Stimulated activated effector memory CD8-positive, alpha-beta T cell treated with anti-CD3 and anti-CD28 coated beads, Interleukin-12 subunit alpha, Interleukin-12 subunit beta, amount 100 ng/mL, for 72 hours (primary cell): ENCODE results near the gene GSDME.
A peak's percentile ranks its signal among the peaks of the same experiment; 100 is the strongest.
"Not testable (repeated sequence)": the region's sequence is repeated elsewhere in the genome, so short reads cannot be mapped to it uniquely, and the experiment has no call there.

Source experiments
- ATAC-seq: fragments of 150-1000 bp; cut with Tn5 transposase; 2 replicates; pipeline ENCODE4 v1.10.0; 2021
- DNase-seq, 2 donors: peaks; one replicate each; pipeline ENCODE4 v3.0.0; 2021 to 2022; ENCODE audit warnings: low spot score in 2 of 2
- H3K27ac Mint-ChIP-seq: one replicate; pipeline ENCODE4 v1.8.0; 2022; ENCODE audit warnings: mild to moderate bottlenecking, mixed read lengths
- H3K36me3 Mint-ChIP-seq: one replicate; pipeline ENCODE4 v1.8.0; 2022; ENCODE audit warnings: mild to moderate bottlenecking, mixed read lengths
- H3K4me1 Mint-ChIP-seq: one replicate; pipeline ENCODE4 v1.8.0; 2022; ENCODE audit warnings: mixed read lengths
- H3K4me3 Mint-ChIP-seq: one replicate; pipeline ENCODE4 v1.8.0; 2022; ENCODE audit warnings: mild to moderate bottlenecking, mixed read lengths
- H3K9me3 Mint-ChIP-seq: one replicate; pipeline ENCODE4 v1.8.0; 2022; ENCODE audit warnings: mixed read lengths

The GSDME gene

DNA sequence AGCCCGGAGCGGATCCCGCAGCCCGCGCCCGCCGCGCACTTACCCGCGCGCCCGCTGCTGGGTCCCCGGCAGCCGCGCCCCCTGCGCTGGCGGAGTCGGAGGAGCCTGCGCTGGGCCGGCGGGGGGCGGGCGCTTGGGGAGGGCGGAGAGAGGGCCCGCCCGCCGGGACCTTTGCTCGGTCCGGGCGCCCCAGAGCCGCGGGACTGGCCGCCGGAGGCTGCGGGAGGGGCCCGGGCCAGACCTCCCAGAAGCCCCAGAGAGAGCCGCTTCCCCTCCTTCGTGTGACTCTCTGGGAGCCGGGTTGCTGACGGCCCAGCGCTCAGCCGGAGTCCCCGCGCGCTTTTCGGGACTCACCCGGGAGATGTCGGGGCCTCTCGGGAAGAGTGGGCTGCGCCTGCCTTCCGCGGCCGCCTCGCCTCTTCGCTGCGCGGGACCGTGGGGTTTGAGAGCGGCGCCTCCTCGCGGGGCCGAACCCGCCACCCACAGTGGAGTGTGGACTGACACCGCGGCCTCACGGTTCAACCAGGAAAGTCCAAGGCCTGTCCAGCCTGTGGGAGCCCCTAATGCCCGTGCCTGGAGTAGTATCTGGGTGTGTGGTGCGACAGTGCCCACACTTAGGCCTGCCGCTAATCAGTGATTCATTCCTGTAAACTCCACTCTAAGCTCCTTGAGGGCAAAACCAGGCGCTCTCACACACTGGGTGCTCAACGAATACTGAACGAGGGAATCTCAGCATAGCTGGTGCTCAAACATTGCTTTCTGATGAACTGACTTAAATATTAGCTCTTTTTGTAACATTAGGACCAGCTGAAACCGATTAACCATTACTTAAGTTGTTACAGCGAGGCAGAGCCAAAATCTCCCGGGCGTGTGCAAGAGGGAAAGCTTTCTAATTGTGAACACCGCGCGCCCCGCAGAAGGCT, at the start of gene GSDME:
GSDME (minus strand) TSS at position 112 of the 923 bp plus-strand sequence. CDS start 7,690 bp downstream, outside the sequence.
- peak in 1 of 2 donors; percentile 20 for DNase-seq
- peaks cover 22% of the 10 kb centered on the region for H3K4me1 Mint-ChIP-seq
- peak; percentile 70 for ATAC-seq
- H3K27ac Mint-ChIP-seq, result peak within 1 kb of the TSS; percentile 80
- peak within 1 kb of the TSS; percentile 82 for H3K4me3 Mint-ChIP-seq
- peaks cover 4% of the 10 kb centered on the region for H3K36me3 Mint-ChIP-seq
- no peaks in the 10 kb centered on the region for H3K9me3 Mint-ChIP-seq

DNA sequence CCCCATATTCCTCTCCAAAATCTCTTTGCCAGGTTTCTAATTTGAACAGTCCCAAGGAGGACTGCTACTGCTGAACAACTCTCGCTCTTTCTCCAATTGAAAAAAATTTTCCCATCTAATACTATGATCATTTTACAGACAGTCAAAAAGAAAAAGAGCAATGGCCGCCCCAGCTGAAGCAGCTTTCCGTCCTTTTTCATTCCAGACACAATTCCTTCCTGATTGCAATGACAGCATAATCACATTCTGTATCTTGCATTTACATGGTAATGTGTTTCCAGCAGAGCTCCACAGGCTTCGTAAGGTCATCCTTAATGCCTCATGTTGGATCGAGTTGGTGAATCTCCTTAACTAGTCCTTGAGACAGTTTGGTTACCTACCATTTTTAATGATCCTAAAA, 45.0 kb upstream of the GSDME start:
- Mint-ChIP-seq H3K27ac (no peak overlapping the region), H3K9me3 (no peaks in the 10 kb centered on the region), H3K4me3 (no peak overlapping the region), H3K36me3 (peaks cover 100% of the 10 kb centered on the region), H3K4me1 (peaks cover 14% of the 10 kb centered on the region)
- DNase-seq (peak in 1 of 2 donors; percentile 10), ATAC-seq (no peak)

DNA sequence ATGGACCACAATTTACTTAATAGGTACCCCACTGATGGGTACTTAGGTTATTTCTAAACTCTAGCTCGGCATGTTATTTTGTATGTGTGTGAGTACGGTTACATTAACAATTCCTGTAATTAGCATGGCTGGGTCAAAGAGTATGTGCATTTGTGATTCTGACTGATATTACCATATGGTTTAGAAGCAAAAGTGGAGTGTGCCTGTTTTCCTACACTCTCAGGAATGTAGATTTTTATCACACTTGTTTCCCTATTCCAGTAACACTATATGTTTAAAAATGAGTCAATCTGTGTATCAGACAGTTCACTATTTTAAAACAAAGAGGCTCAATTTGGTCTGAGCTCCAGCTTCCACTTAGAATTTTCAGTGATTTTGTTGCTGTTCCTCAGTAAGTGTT, 44.6 kb upstream of the GSDME start:
- DNase-seq (no peak), ATAC-seq (no peak)
- H3K36me3 Mint-ChIP-seq, result peaks cover 100% of the 10 kb centered on the region
- no peak overlapping the region for H3K27ac Mint-ChIP-seq
- no peaks in the 10 kb centered on the region for H3K9me3 Mint-ChIP-seq
- no peak overlapping the region for H3K4me3 Mint-ChIP-seq
- H3K4me1 Mint-ChIP-seq, result peaks cover 14% of the 10 kb centered on the region

DNA sequence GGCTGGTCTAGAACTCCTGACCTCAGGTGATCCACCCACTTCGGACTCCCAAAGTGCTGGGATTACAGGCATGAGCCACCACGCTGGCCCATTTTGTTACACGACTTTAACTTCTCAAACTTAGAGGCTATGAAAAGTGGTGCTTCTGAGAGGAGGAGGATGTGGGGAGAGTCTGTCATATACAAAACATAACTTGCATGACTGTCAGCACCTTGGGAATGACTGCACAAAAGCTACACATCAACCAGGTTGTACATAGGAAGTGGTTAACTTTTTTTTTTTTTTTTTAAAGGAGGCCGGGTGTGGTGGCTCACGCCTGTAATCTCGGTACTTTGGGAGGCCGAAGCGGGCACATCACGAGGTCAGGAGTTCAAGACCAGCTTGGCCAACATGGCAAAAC, 43.4 kb upstream of the GSDME start:
- H3K9me3 Mint-ChIP-seq, result no peaks in the 10 kb centered on the region

DNA sequence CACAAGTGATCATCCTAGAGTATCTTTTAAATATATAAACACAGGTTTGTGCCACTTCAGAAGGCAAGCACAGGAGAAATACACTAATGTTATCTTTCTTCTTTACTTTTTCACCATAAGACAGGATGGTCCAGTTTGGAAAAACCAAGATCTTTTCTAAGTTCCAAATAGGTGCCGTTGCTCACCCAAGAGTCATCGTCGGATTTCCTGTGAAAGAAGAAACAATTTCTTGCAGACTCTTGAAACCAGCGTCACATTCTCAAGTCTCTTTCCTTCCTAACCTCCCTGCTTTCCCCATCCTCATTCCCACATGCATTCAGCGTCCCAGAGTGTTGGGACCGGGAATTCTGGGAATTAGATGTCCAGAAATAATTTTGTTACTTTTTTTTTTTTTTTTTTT, 42.8 kb upstream of the GSDME start:
- Mint-ChIP-seq H3K27ac (peak overlapping the region; percentile 90), H3K4me1 (peaks cover 20% of the 10 kb centered on the region), H3K4me3 (no peak overlapping the region), H3K36me3 (peaks cover 100% of the 10 kb centered on the region), H3K9me3 (no peaks in the 10 kb centered on the region)
- ATAC-seq (no peak), DNase-seq (peak in 1 of 2 donors; percentile 17)

More for the DNA sequence above, 43.4 kb upstream of the GSDME start:
- Mint-ChIP-seq H3K27ac (peak overlapping the region; percentile 90), H3K4me3 (no peak overlapping the region), H3K4me1 (peaks cover 14% of the 10 kb centered on the region), H3K36me3 (peaks cover 100% of the 10 kb centered on the region)
- ATAC-seq (peak; percentile 100), DNase-seq (peak in 1 of 2 donors; percentile 49)

DNA sequence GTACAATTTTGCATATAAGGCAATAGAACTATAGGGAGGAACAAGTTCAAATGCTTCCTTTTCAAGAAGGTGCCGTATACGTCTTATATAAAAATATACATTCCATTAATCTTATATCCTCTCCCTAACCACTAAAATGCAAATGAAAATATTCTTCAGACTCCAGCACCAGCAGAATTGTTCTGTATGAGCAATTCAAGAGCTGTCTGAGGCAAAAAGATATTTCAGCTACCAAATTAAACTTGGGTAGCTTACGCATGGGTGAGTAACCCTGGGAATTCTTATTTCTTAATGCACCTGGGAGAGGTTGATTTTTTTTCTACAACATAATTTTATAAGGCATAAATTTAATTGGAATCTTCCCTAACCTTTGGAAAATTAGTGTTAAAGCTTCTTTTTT, 42.2 kb upstream of the GSDME start:
- ATAC-seq (no peak), DNase-seq (no peak)
- Mint-ChIP-seq H3K4me1 (peaks cover 26% of the 10 kb centered on the region), H3K4me3 (no peak overlapping the region), H3K36me3 (peaks cover 100% of the 10 kb centered on the region), H3K27ac (no peak overlapping the region), H3K9me3 (no peaks in the 10 kb centered on the region)

DNA sequence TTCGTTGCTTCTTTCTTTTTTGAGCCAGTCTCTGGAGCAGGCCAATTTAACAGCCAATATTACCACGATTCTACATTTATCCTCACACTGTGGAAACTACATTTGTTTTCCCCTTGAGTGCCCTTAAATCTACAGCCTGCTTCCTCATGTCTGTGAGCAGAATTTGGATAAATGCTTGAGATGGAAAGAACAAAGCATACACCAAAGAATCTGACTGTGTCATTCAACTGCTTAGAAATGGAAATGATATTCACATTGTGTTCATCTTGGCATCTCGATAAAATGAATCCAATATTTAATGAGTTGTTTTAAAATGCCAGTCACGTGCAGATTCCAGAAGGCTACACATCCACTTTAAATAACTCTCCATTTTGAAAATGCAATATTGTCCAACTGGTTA, 41.0 kb upstream of the GSDME start:
- peaks cover 91% of the 10 kb centered on the region for H3K36me3 Mint-ChIP-seq
- peaks cover 35% of the 10 kb centered on the region for H3K4me1 Mint-ChIP-seq
- ATAC-seq (no peak), DNase-seq (no peak)
- H3K4me3 Mint-ChIP-seq, result no peak overlapping the region
- H3K9me3 Mint-ChIP-seq, result no peaks in the 10 kb centered on the region
- H3K27ac Mint-ChIP-seq, result no peak overlapping the region

DNA sequence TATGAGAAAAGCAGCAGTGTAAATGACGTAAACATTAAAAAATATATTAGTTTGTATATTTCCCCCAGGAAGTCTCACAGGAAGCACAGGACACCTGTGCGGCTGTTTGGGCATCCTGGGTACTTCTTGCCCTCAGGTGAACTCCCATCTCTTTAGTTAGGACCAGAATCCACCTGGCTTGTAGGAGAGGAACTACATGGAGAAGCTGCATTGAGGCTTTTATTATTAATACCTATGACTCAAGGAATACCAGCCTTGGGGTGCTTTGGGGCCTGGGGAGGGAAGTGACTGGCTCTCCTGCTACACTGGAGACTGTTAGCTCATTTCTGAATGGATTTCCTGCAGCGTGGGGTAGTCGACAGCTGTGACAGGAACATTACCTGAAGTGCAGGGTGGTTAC, 40.0 kb upstream of the GSDME start:
- H3K9me3 Mint-ChIP-seq, result no peaks in the 10 kb centered on the region
- ATAC-seq, result no peak
- peaks cover 85% of the 10 kb centered on the region for H3K36me3 Mint-ChIP-seq
- H3K4me3 Mint-ChIP-seq, result no peak overlapping the region
- peak in 1 of 2 donors; percentile 30 for DNase-seq
- no peak overlapping the region for H3K27ac Mint-ChIP-seq
- H3K4me1 Mint-ChIP-seq, result peaks cover 35% of the 10 kb centered on the region

DNA sequence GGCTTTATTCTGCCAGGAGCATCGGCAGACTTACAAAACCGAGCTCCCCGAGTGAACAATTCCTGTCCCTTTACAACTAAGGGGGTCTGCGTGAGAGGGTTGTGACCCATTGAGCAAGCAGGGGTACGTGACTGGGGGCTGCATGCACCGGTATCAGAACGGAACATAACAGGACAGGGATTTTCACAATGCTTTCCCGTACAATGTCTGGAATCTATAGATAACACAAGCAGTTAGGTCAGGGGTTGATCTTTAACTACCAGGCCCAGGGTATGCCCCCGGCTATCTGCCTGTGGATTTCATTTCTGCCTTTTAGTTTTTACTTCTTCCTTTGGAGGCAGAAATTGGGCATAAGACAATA, 38.1 kb upstream of the GSDME start:
- DNase-seq (no peak), ATAC-seq (no peak)
- Mint-ChIP-seq H3K27ac (no peak overlapping the region), H3K36me3 (peaks cover 69% of the 10 kb centered on the region), H3K4me1 (peaks cover 23% of the 10 kb centered on the region), H3K9me3 (no peaks in the 10 kb centered on the region), H3K4me3 (no peak overlapping the region)

DNA sequence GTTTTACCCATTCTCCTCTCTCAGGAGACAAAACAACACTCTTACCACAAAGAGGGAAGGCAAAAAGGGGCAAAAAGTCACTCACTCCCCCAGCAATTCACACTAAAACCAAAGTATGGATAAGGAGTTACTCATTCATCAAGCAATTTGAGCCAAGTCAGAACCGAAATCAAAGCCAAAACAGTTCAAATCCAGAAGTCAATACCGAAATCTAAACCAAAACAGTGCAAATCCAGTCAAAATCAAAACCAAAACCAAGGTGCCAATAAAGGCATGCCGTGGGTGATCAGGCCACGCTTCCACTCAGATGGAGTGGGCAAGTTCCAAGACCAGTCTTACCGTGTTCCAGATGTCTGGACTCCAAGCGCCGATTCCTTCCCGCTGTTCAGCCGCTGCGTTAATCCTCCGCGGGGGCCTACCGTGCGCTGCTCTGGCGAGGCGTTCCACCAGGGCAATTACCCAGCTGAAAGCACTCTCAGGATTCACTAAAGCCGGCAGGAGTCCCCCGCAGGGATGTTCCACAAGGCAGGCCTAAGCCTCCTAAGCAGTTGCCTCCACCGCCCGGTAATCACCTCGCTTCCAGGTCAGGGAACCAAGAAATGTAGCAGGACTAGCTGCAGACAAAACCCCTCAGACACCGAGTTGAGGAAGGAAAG, 37.6 kb upstream of the GSDME start:
- ATAC-seq, result peak; percentile 31

DNA sequence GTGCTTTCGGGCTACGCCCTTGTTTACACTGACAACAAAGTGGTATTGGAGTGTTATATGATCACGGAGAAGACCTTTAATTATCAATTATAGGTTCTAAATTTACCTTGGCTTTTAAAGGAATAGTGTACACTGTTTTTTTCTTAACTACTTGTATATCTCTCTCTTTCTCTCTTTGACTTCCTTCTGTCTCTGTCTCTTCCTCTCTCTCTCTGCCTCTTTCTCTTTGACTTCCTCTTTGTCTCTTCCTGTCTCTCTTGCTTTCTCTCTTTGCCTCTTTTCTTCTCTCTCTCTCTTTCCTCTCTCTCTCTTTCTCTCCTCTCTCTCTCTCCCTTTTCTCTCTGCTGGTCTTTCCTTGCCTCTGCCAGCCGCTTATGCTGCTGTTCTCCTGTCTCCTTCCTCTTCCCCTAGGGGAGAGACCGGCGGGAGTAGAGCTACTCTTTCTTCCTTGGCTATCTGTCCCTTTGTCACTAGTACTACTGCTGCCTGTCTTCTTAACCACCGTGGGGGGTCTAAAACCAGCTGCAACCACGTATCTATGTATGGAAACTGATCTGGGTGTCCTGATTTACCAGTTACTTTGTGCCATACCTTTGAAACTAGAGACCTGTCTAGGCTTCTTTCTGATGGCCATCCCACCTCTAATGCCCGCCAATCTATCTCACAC, 36.9 kb upstream of the GSDME start:
- peak overlapping the region; percentile 50 for H3K27ac Mint-ChIP-seq
- H3K9me3 Mint-ChIP-seq, result no peaks in the 10 kb centered on the region
- no peak overlapping the region for H3K4me3 Mint-ChIP-seq
- ATAC-seq (no peak), DNase-seq (peak in 1 of 2 donors; percentile 45)
- peaks cover 21% of the 10 kb centered on the region for H3K4me1 Mint-ChIP-seq
- peaks cover 56% of the 10 kb centered on the region for H3K36me3 Mint-ChIP-seq

More for the DNA sequence above, 37.6 kb upstream of the GSDME start:
- not testable (repeated sequence) for H3K9me3 Mint-ChIP-seq, H3K4me3 Mint-ChIP-seq
- Mint-ChIP-seq H3K4me1 (peaks cover 21% of the 10 kb centered on the region), H3K27ac (peak overlapping the region; percentile 50), H3K36me3 (peaks cover 64% of the 10 kb centered on the region)
- peak in 1 of 2 donors; percentile 56 for DNase-seq

DNA sequence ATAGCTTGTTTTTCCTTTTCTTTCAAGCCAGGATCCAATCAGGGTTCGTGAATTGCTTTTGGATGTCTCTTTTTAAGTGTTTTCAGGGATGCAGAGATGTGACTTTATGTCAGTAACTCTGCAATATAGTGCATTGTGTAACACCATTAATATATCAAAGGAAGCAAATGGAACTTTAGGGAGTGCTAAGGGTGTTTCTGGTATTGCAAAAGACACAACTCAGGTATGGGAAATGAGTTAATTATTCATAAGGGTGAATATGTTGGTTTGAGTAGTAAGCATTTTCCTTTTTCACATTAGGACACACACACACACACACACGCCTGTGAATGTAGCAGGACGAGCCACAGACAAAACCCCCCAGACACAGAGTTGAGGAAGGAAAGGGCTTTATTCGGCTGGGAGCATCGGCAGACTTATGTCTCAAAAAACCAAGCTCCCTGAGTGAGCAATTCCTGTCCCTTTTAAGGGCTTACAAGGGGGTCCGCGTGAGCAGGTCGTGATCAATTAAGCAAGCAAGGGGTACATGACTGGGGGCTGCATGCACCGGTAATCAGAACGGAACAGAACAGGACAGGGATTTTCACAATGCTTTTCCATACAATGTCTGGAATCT, 31.8 kb upstream of the GSDME start:
- H3K4me1 Mint-ChIP-seq, result peaks cover 12% of the 10 kb centered on the region
- no peaks in the 10 kb centered on the region for H3K9me3 Mint-ChIP-seq
- H3K4me3 Mint-ChIP-seq, result no peak overlapping the region
- H3K36me3 Mint-ChIP-seq, result peaks cover 7% of the 10 kb centered on the region
- ATAC-seq, result no peak
- no peak for DNase-seq
- H3K27ac Mint-ChIP-seq, result no peak overlapping the region

DNA sequence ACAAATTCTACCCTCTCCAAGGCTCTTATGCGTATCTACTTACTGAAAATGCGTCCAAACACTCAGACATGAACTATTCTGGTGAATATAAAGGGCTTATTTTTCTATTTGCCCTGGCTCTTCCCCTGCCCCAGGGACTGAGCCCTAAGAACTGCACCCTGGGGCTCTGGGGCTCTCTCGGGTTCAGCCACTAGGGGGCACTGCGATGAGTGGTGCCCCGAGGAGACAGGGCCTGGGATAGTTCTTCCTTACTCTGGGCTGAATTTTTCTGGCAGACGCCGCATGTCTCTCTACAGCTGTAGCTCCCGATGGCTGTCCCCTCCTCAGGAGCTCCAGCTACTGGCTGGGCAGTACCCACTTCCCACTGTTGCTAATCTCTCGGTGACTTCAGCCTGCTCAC, 30.8 kb upstream of the GSDME start:
- no peak overlapping the region for H3K27ac Mint-ChIP-seq
- no peaks in the 10 kb centered on the region for H3K9me3 Mint-ChIP-seq
- H3K4me3 Mint-ChIP-seq, result no peak overlapping the region
- peaks cover 8% of the 10 kb centered on the region for H3K4me1 Mint-ChIP-seq
- no peak for ATAC-seq
- H3K36me3 Mint-ChIP-seq, result peaks cover 7% of the 10 kb centered on the region
- no peak for DNase-seq

DNA sequence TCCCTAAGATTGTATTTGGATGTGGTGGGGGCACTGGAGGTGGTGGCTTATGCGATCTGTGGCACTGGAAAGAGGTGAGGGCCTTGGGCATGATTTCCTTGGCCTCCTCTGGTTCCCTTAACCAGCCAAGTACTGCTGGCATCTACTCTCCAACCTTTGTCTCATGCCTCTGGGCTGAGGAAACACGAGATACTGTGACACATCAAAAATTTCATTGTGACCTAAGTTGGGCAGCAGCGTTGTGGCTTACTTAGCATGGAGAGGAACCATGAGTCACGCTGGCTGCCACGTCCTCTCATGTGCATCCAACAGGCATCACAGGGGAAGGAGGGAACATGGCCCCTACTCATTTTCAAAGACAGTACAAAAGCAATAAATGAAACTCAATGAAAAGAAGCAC, 29.7 kb upstream of the GSDME start:
- Mint-ChIP-seq H3K4me3 (no peak overlapping the region), H3K27ac (peak overlapping the region; percentile 27), H3K4me1 (peaks cover 8% of the 10 kb centered on the region), H3K9me3 (no peaks in the 10 kb centered on the region), H3K36me3 (no peaks in the 10 kb centered on the region)
- peak; percentile 98 for ATAC-seq
- DNase-seq, result no peak

DNA sequence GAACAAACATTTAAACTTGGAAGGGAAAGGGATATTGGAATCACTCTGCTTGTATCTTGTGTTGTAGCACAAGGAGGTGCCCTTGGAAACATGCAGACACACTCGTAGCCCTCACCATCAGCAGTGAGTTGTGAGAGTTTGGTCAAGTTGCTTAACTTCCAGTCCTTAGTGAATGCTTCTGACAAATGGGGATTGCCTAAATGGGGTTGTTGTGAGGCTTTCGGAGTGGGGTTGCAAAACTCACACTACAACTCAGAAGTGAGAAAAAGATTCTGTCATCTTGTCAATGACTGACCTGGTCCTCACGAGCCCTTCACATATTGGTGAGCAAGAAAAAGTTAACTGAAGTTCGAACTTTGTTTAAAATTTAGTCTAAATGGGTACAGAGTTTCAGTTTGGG, 29.0 kb upstream of the GSDME start:
- H3K27ac Mint-ChIP-seq, result no peak overlapping the region

More for the DNA sequence above, 29.0 kb upstream of the GSDME start:
- no peak for ATAC-seq
- Mint-ChIP-seq H3K9me3 (no peaks in the 10 kb centered on the region), H3K4me1 (peaks cover 8% of the 10 kb centered on the region), H3K4me3 (no peak overlapping the region), H3K36me3 (no peaks in the 10 kb centered on the region)
- no peak for DNase-seq
